SKM-1 treated with dmso at 0.1 percent for 144 hours (cell line): ENCODE measurements around the gene PXDC1.
"Not testable (repeated sequence)": the region's sequence is repeated elsewhere in the genome, so short reads cannot be mapped to it uniquely, and the experiment has no call there.

ENCODE experiments used
- DNase-seq: peaks from one replicate; lab custom pipeline; 2025; ENCODE audit not compliant: unreplicated experiment; lab: John Stamatoyannopoulos, UW

PXDC1 gene

GRCh38 chr6:3762852-3763251 is 11.3 kb upstream of the PXDC1 start:
- no peak for DNase-seq

GRCh38 chr6:3762359-3762758 is 10.8 kb upstream of the PXDC1 start:
- no peak for DNase-seq

GRCh38 chr6:3761989-3762270 is 10.4 kb upstream of the PXDC1 start:
- no peak for DNase-seq

GRCh38 chr6:3759646-3760232 is 8.2 kb upstream of the PXDC1 start:
- DNase-seq = no peak

GRCh38 chr6:3758842-3759144 is 7.3 kb upstream of the PXDC1 start:
- no peak for DNase-seq

GRCh38 chr6:3757998-3758841 is 6.7 kb upstream of the PXDC1 start:
- not testable (repeated sequence) for DNase-seq

- no peak for DNase-seq
These were observed 5.7 kb upstream of the PXDC1 start for GRCh38 chr6:3757241-3757641.

GRCh38 chr6:3756546-3756945 is 5.0 kb upstream of the PXDC1 start:
- no peak for DNase-seq

- DNase-seq = no peak
These were observed 4.4 kb upstream of the PXDC1 start for GRCh38 chr6:3755637-3756545.

GRCh38 chr6:3754776-3755175 is 3.3 kb upstream of the PXDC1 start:
- no peak for DNase-seq

- not testable (repeated sequence) for DNase-seq
These were observed 2.7 kb upstream of the PXDC1 start for GRCh38 chr6:3754032-3754725.

- DNase-seq = no peak
These were observed 1.8 kb upstream of the PXDC1 start for GRCh38 chr6:3753228-3753835.

GRCh38 chr6:3752531-3753227 is 1.2 kb upstream of the PXDC1 start:
- DNase-seq = no peak

- no peak for DNase-seq
These were observed 417 bp upstream of the PXDC1 start for GRCh38 chr6:3751730-3752530.

- DNase-seq = no peak
These were observed 1.0 kb downstream of the PXDC1 start for GRCh38 chr6:3750317-3751076.

GRCh38 chr6:3749977-3750316 is 1.6 kb downstream of the PXDC1 start:
- no peak for DNase-seq

GRCh38 chr6:3749067-3749841 is 2.3 kb downstream of the PXDC1 start:
- no peak for DNase-seq
